ENCODE results near the gene BLACAT1. TPM values are rescaled to one million over a fixed set of nuclear protein-coding genes. Genes with fewer than 3 reads are reported as not detected.

BLACAT1 gene
- total RNA-seq, 1 donor from 2014 or later: 3.9 TPM

GRCh38 chr1:205449254-205449749 is 6.5 kb downstream of the BLACAT1 start:
- peaks cover 84% of the 10 kb centered on the region for H3K4me1 Mint-ChIP-seq
- H3K27ac Mint-ChIP-seq (ENCODE audit: unreplicated experiment): peak overlapping the region; percentile 27
- peaks cover 26% of the 10 kb centered on the region for H3K27me3 Mint-ChIP-seq (ENCODE audit: low read depth)
- H3K9me3 Mint-ChIP-seq: no peaks in the 10 kb centered on the region
- no peak for TF ChIP-seq CTCF (conservative IDR thresholded peaks at IDR 0.05)
- DNase-seq (ENCODE audit: low read depth, low spot score): no peak
- H3K36me3 Mint-ChIP-seq (ENCODE audit: low read depth): no peaks in the 10 kb centered on the region
- H3K4me3 Mint-ChIP-seq: peak overlapping the region; percentile 69

- TF ChIP-seq CTCF (conservative IDR thresholded peaks at IDR 0.05): no peak
- Mint-ChIP-seq H3K9me3 (no peaks in the 10 kb centered on the region), H3K27me3 (ENCODE audit: low read depth) (peaks cover 20% of the 10 kb centered on the region), H3K4me3 (peak overlapping the region; percentile 62), H3K4me1 (peaks cover 90% of the 10 kb centered on the region), H3K36me3 (ENCODE audit: low read depth) (no peaks in the 10 kb centered on the region), H3K27ac (ENCODE audit: unreplicated experiment) (no peak overlapping the region)
- DNase-seq (ENCODE audit: low read depth, low spot score): no peak
Measured at GRCh38 chr1:205448540-205449253, 7.1 kb downstream of the BLACAT1 start.

- peaks cover 94% of the 10 kb centered on the region for H3K4me1 Mint-ChIP-seq
- peak overlapping the region; percentile 84 for H3K4me3 Mint-ChIP-seq
Measured at GRCh38 chr1:205447457-205448341, 8.1 kb downstream of the BLACAT1 start.

GRCh38 chr1:205446828-205447227 is 9.0 kb downstream of the BLACAT1 start:
- Mint-ChIP-seq H3K36me3 (ENCODE audit: low read depth) (no peaks in the 10 kb centered on the region), H3K4me1 (peaks cover 99% of the 10 kb centered on the region)
- no peak for DNase-seq (ENCODE audit: low read depth, low spot score)

More at GRCh38 chr1:205447457-205448341, 8.1 kb downstream of the BLACAT1 start:
- no peak for TF ChIP-seq CTCF (conservative IDR thresholded peaks at IDR 0.05)
- H3K36me3 Mint-ChIP-seq (ENCODE audit: low read depth): no peaks in the 10 kb centered on the region
- H3K27me3 Mint-ChIP-seq (ENCODE audit: low read depth): peaks cover 10% of the 10 kb centered on the region
- no peak for DNase-seq (ENCODE audit: low read depth, low spot score)
- no peak overlapping the region for H3K27ac Mint-ChIP-seq (ENCODE audit: unreplicated experiment)
- no peaks in the 10 kb centered on the region for H3K9me3 Mint-ChIP-seq

GRCh38 chr1:205445646-205445935 is 10.3 kb downstream of the BLACAT1 start:
- no peak for DNase-seq (ENCODE audit: low read depth, low spot score)
- H3K27ac Mint-ChIP-seq (ENCODE audit: unreplicated experiment): peak overlapping the region; percentile 62
- peaks cover 99% of the 10 kb centered on the region for H3K4me1 Mint-ChIP-seq
- peak overlapping the region; percentile 28 for H3K4me3 Mint-ChIP-seq
- H3K9me3 Mint-ChIP-seq: no peaks in the 10 kb centered on the region
- no peak for TF ChIP-seq CTCF (conservative IDR thresholded peaks at IDR 0.05)
- H3K36me3 Mint-ChIP-seq (ENCODE audit: low read depth): no peaks in the 10 kb centered on the region
- H3K27me3 Mint-ChIP-seq (ENCODE audit: low read depth): no peaks in the 10 kb centered on the region

More at GRCh38 chr1:205446828-205447227, 9.0 kb downstream of the BLACAT1 start:
- peak overlapping the region; percentile 84 for H3K4me3 Mint-ChIP-seq
- H3K27me3 Mint-ChIP-seq (ENCODE audit: low read depth): peaks cover 6% of the 10 kb centered on the region
- TF ChIP-seq CTCF (conservative IDR thresholded peaks at IDR 0.05): no peak
- H3K9me3 Mint-ChIP-seq: no peaks in the 10 kb centered on the region
- H3K27ac Mint-ChIP-seq (ENCODE audit: unreplicated experiment): no peak overlapping the region

All from neural crest cell (in vitro differentiated cells).